Measurements from ENCODE around the gene TAF1C.
A peak's percentile ranks its signal among the peaks of the same experiment; 100 is the strongest.
"Not testable (repeated sequence)": the region's sequence is repeated elsewhere in the genome, so short reads cannot be mapped to it uniquely, and the experiment has no call there.

Gene TAF1C

GRCh38 chr16:84186685-84187437, at the start of gene TAF1C:
TSS of gene TAF1C (minus strand) at chr16:84187057. CDS start at chr16:84184988, 2,069 bp downstream.
- DNase-seq (ENCODE audit: extremely low spot score, insufficient read length, low read depth) (peak; percentile 99), FAIRE-seq (peak; percentile 86)

- no peak for FAIRE-seq
These were observed 47.7 kb upstream of the TAF1C start for GRCh38 chr16:84234321-84235241.

GRCh38 chr16:84233748-84234147, 46.9 kb upstream of the TAF1C start:
- no peak for FAIRE-seq
- no peak for DNase-seq (ENCODE audit: extremely low spot score, insufficient read length, low read depth)

More at GRCh38 chr16:84234321-84235241, 47.7 kb upstream of the TAF1C start:
- no peak for DNase-seq (ENCODE audit: extremely low spot score, insufficient read length, low read depth)

GRCh38 chr16:84232969-84233368, 46.1 kb upstream of the TAF1C start:
- FAIRE-seq = no peak

GRCh38 chr16:84232060-84232459, 45.2 kb upstream of the TAF1C start:
- FAIRE-seq (no peak), DNase-seq (ENCODE audit: extremely low spot score, insufficient read length, low read depth) (no peak)

More at GRCh38 chr16:84232969-84233368, 46.1 kb upstream of the TAF1C start:
- DNase-seq (ENCODE audit: extremely low spot score, insufficient read length, low read depth) = no peak

- no peak for FAIRE-seq
- DNase-seq (ENCODE audit: extremely low spot score, insufficient read length, low read depth) = no peak
These were observed 42.6 kb upstream of the TAF1C start for GRCh38 chr16:84229471-84229870.

- FAIRE-seq (no peak), DNase-seq (ENCODE audit: extremely low spot score, insufficient read length, low read depth) (no peak)
These were observed 41.5 kb upstream of the TAF1C start for GRCh38 chr16:84228256-84228838.

- FAIRE-seq (no peak), DNase-seq (ENCODE audit: extremely low spot score, insufficient read length, low read depth) (no peak)
These were observed 40.7 kb upstream of the TAF1C start for GRCh38 chr16:84227548-84227947.

- no peak for DNase-seq (ENCODE audit: extremely low spot score, insufficient read length, low read depth)
These were observed 39.2 kb upstream of the TAF1C start for GRCh38 chr16:84226026-84226425.

GRCh38 chr16:84225571-84225970, 38.7 kb upstream of the TAF1C start:
- DNase-seq (ENCODE audit: extremely low spot score, insufficient read length, low read depth) (no peak), FAIRE-seq (no peak)

More at GRCh38 chr16:84226026-84226425, 39.2 kb upstream of the TAF1C start:
- no peak for FAIRE-seq

GRCh38 chr16:84225126-84225525, 38.3 kb upstream of the TAF1C start:
- no peak for FAIRE-seq

GRCh38 chr16:84224554-84224953, 37.7 kb upstream of the TAF1C start:
- no peak for DNase-seq (ENCODE audit: extremely low spot score, insufficient read length, low read depth)
- no peak for FAIRE-seq

More at GRCh38 chr16:84225126-84225525, 38.3 kb upstream of the TAF1C start:
- DNase-seq (ENCODE audit: extremely low spot score, insufficient read length, low read depth) = no peak

- DNase-seq (ENCODE audit: extremely low spot score, insufficient read length, low read depth) (no peak), FAIRE-seq (no peak)
These were observed 36.6 kb upstream of the TAF1C start for GRCh38 chr16:84223456-84223855.

- no peak for DNase-seq (ENCODE audit: extremely low spot score, insufficient read length, low read depth)
- FAIRE-seq = no peak
These were observed 34.0 kb upstream of the TAF1C start for GRCh38 chr16:84220851-84221250.

- DNase-seq (ENCODE audit: extremely low spot score, insufficient read length, low read depth) (no peak), FAIRE-seq (no peak)
These were observed 32.1 kb upstream of the TAF1C start for GRCh38 chr16:84218956-84219355.

- FAIRE-seq = no peak
- no peak for DNase-seq (ENCODE audit: extremely low spot score, insufficient read length, low read depth)
These were observed 31.4 kb upstream of the TAF1C start for GRCh38 chr16:84218176-84218823.

- not testable (repeated sequence) for FAIRE-seq; DNase-seq (ENCODE audit: extremely low spot score, insufficient read length, low read depth)
These were observed 29.3 kb upstream of the TAF1C start for GRCh38 chr16:84216144-84216543.

GRCh38 chr16:84215531-84215930, 28.7 kb upstream of the TAF1C start:
- DNase-seq (ENCODE audit: extremely low spot score, insufficient read length, low read depth) (no peak), FAIRE-seq (no peak)

GRCh38 chr16:84214451-84215066, 27.7 kb upstream of the TAF1C start:
- FAIRE-seq = no peak

GRCh38 chr16:84212631-84213030, 25.8 kb upstream of the TAF1C start:
- DNase-seq (ENCODE audit: extremely low spot score, insufficient read length, low read depth) (no peak), FAIRE-seq (no peak)

More at GRCh38 chr16:84214451-84215066, 27.7 kb upstream of the TAF1C start:
- DNase-seq (ENCODE audit: extremely low spot score, insufficient read length, low read depth) = no peak
